BLaER1 treated with 17β-estradiol and CSF1 and Interleukin-3, amounts not matched to agents 10 nM and 100 nM (cell line): Measurements from ENCODE around the gene GPR78.
A peak's percentile ranks its signal among the peaks of the same experiment; 100 is the strongest.

Experiments
- H3K27ac ChIP-seq, 11 experiments: shearing (Covaris generic); formaldehyde crosslinking; 2 replicates each; pipeline ENCODE4 v1.8.1; 2022
- H3K27me3 ChIP-seq, 11 experiments: shearing (Covaris generic); formaldehyde crosslinking; 2 replicates each; pipeline ENCODE4 v1.8.1; 2022
- H3K36me3 ChIP-seq, 11 experiments: shearing (Covaris generic); formaldehyde crosslinking; 2 replicates each; pipeline ENCODE4 v1.8.1; 2022
- H3K4me1 ChIP-seq, 10 experiments: shearing (Covaris generic); formaldehyde crosslinking; 2 replicates each; pipeline ENCODE4 v1.8.1; 2022
- H3K4me2 ChIP-seq, 11 experiments: shearing (Covaris generic); formaldehyde crosslinking; 2 replicates each; pipeline ENCODE4 v1.8.1; 2022
- H3K4me3 ChIP-seq, 10 experiments: shearing (Covaris generic); formaldehyde crosslinking; 2 replicates each; pipeline ENCODE4 v1.8.1; 2022
- H3K9ac ChIP-seq, 11 experiments: shearing (Covaris generic); formaldehyde crosslinking; 2 replicates each; pipeline ENCODE4 v1.8.1; 2022
- H3K9me3 ChIP-seq, 11 experiments: shearing (Covaris generic); formaldehyde crosslinking; replicated peaks in 1 of 11; 2 replicates each; pipeline ENCODE4 v1.8.1; 2022
- H4K20me1 ChIP-seq, 11 experiments: shearing (Covaris generic); formaldehyde crosslinking; 2 replicates each; pipeline ENCODE4 v1.8.1; 2022
- Cebpa-rat ChIP-seq, 11 experiments: shearing (Covaris generic); IDR thresholded peaks; 2 replicates each; pipeline ENCODE4 v1.8.1; 2022

GPR78 gene

GRCh38 chr4:8595237-8596087 lies 15.3 kb downstream of the GPR78 start:
- peaks cover 0 to 48% (median 32%) of the 10 kb centered on the region in 11 experiments; a peak in 16 of 22 replicates for H4K20me1 ChIP-seq
- H3K27me3 ChIP-seq = peaks cover 40 to 50% (median 41%) of the 10 kb centered on the region in 11 experiments
- H3K4me3 ChIP-seq = no peak overlapping the region
- H3K4me2 ChIP-seq = peak overlapping the region in 7 of 11 experiments; percentile 31 to 66 (median 45); a peak in 13 of 22 replicates
- H3K36me3 ChIP-seq = no peaks in the 10 kb centered on the region
- no peak overlapping the region for H3K27ac ChIP-seq
- peaks cover 33 to 80% (median 50%) of the 10 kb centered on the region in 10 experiments for H3K4me1 ChIP-seq
- TF ChIP-seq Cebpa-rat (IDR thresholded peaks at IDR 0.05) = no peak
- H3K9me3 ChIP-seq = no peaks in the 10 kb centered on the region
- H3K9ac ChIP-seq = no peak overlapping the region

- peaks cover 37 to 88% (median 65%) of the 10 kb centered on the region in 10 experiments for H3K4me1 ChIP-seq
- no peak overlapping the region for H3K9ac ChIP-seq
- no peaks in the 10 kb centered on the region for H3K36me3 ChIP-seq
- peaks cover 0 to 36% (median 23%) of the 10 kb centered on the region in 11 experiments; a peak in 16 of 22 replicates for H4K20me1 ChIP-seq
- H3K27ac ChIP-seq = no peak overlapping the region
- H3K4me3 ChIP-seq = no peak overlapping the region
- peak overlapping the region in 2 of 11 experiments; percentile 3 to 26; a peak in 1 of 22 replicates for H3K4me2 ChIP-seq
- peaks cover 26 to 38% (median 28%) of the 10 kb centered on the region in 11 experiments for H3K27me3 ChIP-seq
- H3K9me3 ChIP-seq = no peaks in the 10 kb centered on the region
- no peak for TF ChIP-seq Cebpa-rat (IDR thresholded peaks at IDR 0.05)
Observed at GRCh38 chr4:8596891-8597290, 16.7 kb downstream of the GPR78 start.

GRCh38 chr4:8597319-8597718 lies 17.1 kb downstream of the GPR78 start:
- TF ChIP-seq Cebpa-rat (IDR thresholded peaks at IDR 0.05) = no peak
- Histone ChIP-seq H3K4me3 (no peak overlapping the region), H3K27me3 (peaks cover 21 to 38% (median 24%) of the 10 kb centered on the region in 11 experiments), H3K9me3 (no peaks in the 10 kb centered on the region), H3K4me2 (peak overlapping the region in 3 of 11 experiments; percentile 3 to 26 (median 25); a peak in 1 of 22 replicates), H3K9ac (no peak overlapping the region), H3K4me1 (peaks cover 37 to 88% (median 65%) of the 10 kb centered on the region in 10 experiments), H3K36me3 (no peaks in the 10 kb centered on the region), H3K27ac (no peak overlapping the region), H4K20me1 (peaks cover 0 to 36% (median 18%) of the 10 kb centered on the region in 11 experiments; a peak in 16 of 22 replicates)

- H3K27ac ChIP-seq = no peak overlapping the region
- no peaks in the 10 kb centered on the region for H3K36me3 ChIP-seq
- H3K4me3 ChIP-seq = no peak overlapping the region
- H3K27me3 ChIP-seq = peaks cover 17 to 38% (median 19%) of the 10 kb centered on the region in 11 experiments
- no peak overlapping the region for H3K9ac ChIP-seq
- peak overlapping the region in 3 of 11 experiments; percentile 79 to 94 (median 86); a peak in 2 of 22 replicates for H3K4me2 ChIP-seq
- TF ChIP-seq Cebpa-rat (IDR thresholded peaks at IDR 0.05) = no peak
- peaks cover 0 to 36% (median 14%) of the 10 kb centered on the region in 11 experiments; a peak in 15 of 22 replicates for H4K20me1 ChIP-seq
- H3K4me1 ChIP-seq = peaks cover 37 to 88% (median 65%) of the 10 kb centered on the region in 10 experiments
- H3K9me3 ChIP-seq = no peaks in the 10 kb centered on the region
Observed at GRCh38 chr4:8597791-8598190, 17.6 kb downstream of the GPR78 start.

- peak overlapping the region in 1 of 11 experiments; percentile 24; a peak in 4 of 22 replicates for H3K9ac ChIP-seq
- no peaks in the 10 kb centered on the region for H3K36me3 ChIP-seq
- peaks cover 39 to 88% (median 65%) of the 10 kb centered on the region in 10 experiments for H3K4me1 ChIP-seq
- no peak for TF ChIP-seq Cebpa-rat (IDR thresholded peaks at IDR 0.05)
- no peaks in the 10 kb centered on the region for H3K9me3 ChIP-seq
- peaks cover 9 to 38% (median 12%) of the 10 kb centered on the region in 11 experiments for H3K27me3 ChIP-seq
- peaks cover 0 to 32% (median 7%) of the 10 kb centered on the region in 11 experiments; a peak in 12 of 22 replicates for H4K20me1 ChIP-seq
- H3K27ac ChIP-seq = no peak overlapping the region
- peak overlapping the region; percentile 38 to 94 (median 79) for H3K4me2 ChIP-seq
- no peak overlapping the region for H3K4me3 ChIP-seq
Observed at GRCh38 chr4:8598391-8599090, 18.3 kb downstream of the GPR78 start.

- no peak overlapping the region for H3K27ac ChIP-seq
- peaks cover 4 to 32% (median 6%) of the 10 kb centered on the region in 11 experiments for H3K27me3 ChIP-seq
- TF ChIP-seq Cebpa-rat (IDR thresholded peaks at IDR 0.05) = no peak
- no peaks in the 10 kb centered on the region for H3K9me3 ChIP-seq
- peak overlapping the region; percentile 38 to 94 (median 79) for H3K4me2 ChIP-seq
- H3K4me3 ChIP-seq = no peak overlapping the region
- peaks cover 0 to 26% (median 2%) of the 10 kb centered on the region in 11 experiments; a peak in 11 of 22 replicates for H4K20me1 ChIP-seq
- H3K36me3 ChIP-seq = no peaks in the 10 kb centered on the region
- no peak overlapping the region for H3K9ac ChIP-seq
- H3K4me1 ChIP-seq = peaks cover 43 to 90% (median 70%) of the 10 kb centered on the region in 10 experiments
Observed at GRCh38 chr4:8599091-8599460, 18.9 kb downstream of the GPR78 start.

GRCh38 chr4:8599657-8600056 lies 19.5 kb downstream of the GPR78 start:
- H3K36me3 ChIP-seq = no peaks in the 10 kb centered on the region
- H3K4me2 ChIP-seq = peak overlapping the region; percentile 38 to 94 (median 79)
- peaks cover 0 to 24% (median 0%) of the 10 kb centered on the region in 11 experiments; a peak in 4 of 22 replicates for H4K20me1 ChIP-seq
- peaks cover 43 to 90% (median 75%) of the 10 kb centered on the region in 10 experiments for H3K4me1 ChIP-seq
- no peak overlapping the region for H3K4me3 ChIP-seq
- TF ChIP-seq Cebpa-rat (IDR thresholded peaks at IDR 0.05) = no peak
- no peak overlapping the region for H3K9ac ChIP-seq
- H3K9me3 ChIP-seq = no peaks in the 10 kb centered on the region
- H3K27ac ChIP-seq = no peak overlapping the region
- H3K27me3 ChIP-seq = peaks cover 0 to 29% (median 3%) of the 10 kb centered on the region in 11 experiments; a peak in 10 of 22 replicates

- Histone ChIP-seq H3K27me3 (peaks cover 0 to 29% (median 3%) of the 10 kb centered on the region in 11 experiments; a peak in 10 of 22 replicates), H3K9ac (no peak overlapping the region), H4K20me1 (peaks cover 0 to 19% (median 0%) of the 10 kb centered on the region in 11 experiments; a peak in 4 of 22 replicates), H3K27ac (no peak overlapping the region), H3K4me3 (no peak overlapping the region), H3K4me1 (peaks cover 43 to 90% (median 76%) of the 10 kb centered on the region in 10 experiments), H3K4me2 (peak overlapping the region; percentile 8 to 94 (median 79)), H3K9me3 (no peaks in the 10 kb centered on the region), H3K36me3 (no peaks in the 10 kb centered on the region)
- TF ChIP-seq Cebpa-rat (IDR thresholded peaks at IDR 0.05) = no peak
Observed at GRCh38 chr4:8600266-8600665, 20.1 kb downstream of the GPR78 start.
